ENCODE measurements around the gene ZNF451.

DNA sequence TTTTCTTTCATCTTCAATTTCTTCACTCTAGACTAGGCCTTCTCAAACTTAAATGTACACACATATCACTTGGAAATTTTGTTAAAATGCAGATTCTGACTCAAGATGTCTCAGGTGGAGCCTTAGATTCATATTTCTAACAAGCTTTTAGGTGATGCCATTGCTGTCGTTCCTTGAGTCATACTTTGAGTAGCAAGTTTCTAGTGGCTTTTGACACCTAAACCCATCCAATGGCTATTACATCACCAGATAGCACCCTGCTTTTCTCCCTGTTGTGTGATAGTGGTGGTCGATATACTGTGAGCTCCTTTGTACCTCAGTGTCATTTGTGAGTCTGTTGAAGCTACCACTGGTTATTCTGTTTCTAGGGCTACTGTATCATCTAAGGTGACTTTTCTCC lies 47.4 kb downstream of the ZNF451 start:
- TF ChIP-seq EZH2 (IDR thresholded peaks at IDR 0.05; ENCODE audit: insufficient read depth, poor library complexity, severe bottlenecking) (no peak), EZH2phosphoT487 (IDR thresholded peaks at IDR 0.05; ENCODE audit: insufficient read depth, low read depth) (no peak)
